Measurements from ENCODE around the gene RIPOR2.
A peak's percentile ranks its signal among the peaks of the same experiment; 100 is the strongest.
"Not testable (repeated sequence)": the region's sequence is repeated elsewhere in the genome, so short reads cannot be mapped to it uniquely, and the experiment has no call there.

The RIPOR2 gene

DNA sequence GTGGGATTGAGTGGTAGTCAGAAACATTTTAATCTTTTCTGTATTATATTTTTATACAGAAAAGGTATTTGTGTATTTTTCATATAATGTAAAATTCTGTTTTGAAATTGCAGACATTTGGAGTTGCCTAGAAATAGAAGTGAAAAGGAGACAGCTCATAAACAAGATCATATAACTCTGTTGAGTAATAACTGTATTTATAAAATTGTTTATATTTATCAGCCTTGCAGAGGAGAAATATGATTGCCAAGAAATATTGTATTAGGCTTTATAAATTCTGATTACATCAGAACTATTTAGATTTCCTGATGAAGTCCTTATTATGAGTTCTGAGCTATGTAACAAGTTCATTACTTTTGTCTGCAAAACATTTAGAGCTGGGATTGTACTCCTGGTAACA is 55.3 kb downstream of the RIPOR2 start:
- DNase-seq, result no peak

- no peak for DNase-seq
Measured at GRCh38 chr6:24879351-24879750, 56.4 kb downstream of the RIPOR2 start.

- not testable (repeated sequence) for DNase-seq
Measured at GRCh38 chr6:24877747-24878146, 58.0 kb downstream of the RIPOR2 start.

DNA sequence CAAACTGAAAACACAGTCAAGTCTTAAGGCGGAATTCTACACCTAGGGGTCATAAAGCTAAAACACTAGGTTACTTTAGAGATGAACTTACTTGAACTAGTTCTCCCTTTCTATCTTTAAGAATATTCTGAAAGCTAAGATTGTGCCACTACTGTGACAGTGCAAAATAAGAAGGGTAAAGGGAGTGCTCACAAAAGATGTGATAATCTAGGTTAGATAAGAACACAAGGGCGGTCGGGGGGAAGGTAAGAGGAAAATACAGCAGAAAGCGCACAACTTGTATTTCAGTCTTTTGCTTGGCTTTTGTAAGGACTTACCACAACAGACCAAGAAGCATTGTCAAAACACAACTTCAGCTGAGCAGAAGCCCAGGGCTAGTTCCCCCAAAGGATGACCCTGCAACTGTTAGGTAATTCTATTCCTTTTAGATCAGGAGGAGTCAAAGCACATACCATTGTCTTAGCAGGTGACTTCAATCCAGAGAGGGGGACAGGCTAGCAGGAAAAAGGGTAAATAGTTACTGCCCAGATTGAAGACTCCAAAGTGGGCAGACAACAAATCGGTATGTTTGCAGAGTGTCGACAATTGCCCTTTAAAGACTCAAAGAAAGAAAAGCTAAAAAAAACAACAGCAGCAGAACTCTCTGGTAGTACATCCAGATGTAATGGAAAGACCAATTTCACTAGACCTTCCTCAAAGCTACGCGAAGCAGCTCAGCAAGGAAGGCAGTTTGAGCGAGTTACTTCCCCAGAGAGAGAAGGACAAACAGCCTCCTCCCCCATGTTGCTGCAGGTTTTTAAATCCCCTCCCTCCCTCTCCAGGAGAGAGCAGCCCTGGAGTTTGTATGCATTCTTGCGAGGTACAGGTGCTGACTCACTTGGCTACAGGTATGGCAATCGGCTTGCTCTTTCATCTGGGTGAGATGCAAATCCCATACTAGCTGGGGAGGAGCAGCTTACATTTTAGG is 59.0 kb downstream of the RIPOR2 start:
- DNase-seq, result no peak

DNA sequence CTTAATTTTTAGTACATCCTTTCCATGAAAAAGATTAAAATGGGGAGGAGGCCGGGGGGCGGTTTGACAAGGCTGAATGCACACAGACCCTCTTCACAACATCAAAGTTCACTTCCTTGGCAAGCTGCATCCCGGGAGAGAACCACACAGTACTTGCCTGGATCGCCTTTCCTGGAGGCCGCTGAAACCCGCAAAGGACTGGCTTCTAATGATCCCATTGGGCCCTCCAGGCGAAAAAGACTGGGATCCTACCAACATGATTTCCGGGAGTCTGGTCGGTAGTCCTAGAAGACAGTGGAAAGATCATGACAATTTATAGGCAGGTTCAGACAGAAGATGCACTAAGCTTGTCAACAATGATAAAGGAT is 60.2 kb downstream of the RIPOR2 start:
- no peak for DNase-seq

DNA sequence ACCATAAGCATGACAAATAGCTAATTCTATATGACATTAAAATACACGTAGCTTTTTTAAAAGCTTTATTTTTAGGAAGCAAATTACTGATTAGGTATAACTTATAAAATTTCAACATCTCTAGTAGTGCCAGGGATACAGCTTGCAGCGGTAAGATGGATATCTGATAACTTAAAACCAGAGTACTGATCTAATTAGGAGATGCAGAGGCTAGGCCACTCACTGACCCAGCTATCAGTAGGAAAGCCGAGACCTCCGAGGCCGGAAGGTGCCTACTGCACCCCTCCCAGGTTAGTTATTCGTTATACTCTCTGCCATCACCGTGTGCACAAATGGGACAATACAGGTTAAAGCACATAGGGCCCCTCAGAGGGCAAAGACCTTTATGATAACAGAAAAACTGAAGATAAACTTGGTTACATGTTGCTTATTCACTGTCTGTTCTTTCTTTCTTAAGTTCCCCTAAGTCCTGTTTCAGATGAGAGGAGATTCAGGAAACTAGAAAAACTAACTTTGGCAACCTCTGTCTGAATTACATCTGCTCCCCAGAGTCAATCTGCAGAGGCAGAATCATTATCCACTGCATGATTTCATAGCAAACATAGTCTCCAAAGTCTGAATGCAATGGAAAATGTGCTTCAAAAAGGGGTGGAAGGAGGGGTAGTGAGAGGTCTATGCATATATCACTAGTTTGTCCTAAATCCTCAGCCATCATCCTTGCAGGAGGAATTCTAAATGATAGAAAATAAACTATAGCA is 60.8 kb downstream of the RIPOR2 start:
- DNase-seq, result no peak

GRCh38 chr6:24874128-24874527 is 61.6 kb downstream of the RIPOR2 start:
- DNase-seq, result no peak

DNA sequence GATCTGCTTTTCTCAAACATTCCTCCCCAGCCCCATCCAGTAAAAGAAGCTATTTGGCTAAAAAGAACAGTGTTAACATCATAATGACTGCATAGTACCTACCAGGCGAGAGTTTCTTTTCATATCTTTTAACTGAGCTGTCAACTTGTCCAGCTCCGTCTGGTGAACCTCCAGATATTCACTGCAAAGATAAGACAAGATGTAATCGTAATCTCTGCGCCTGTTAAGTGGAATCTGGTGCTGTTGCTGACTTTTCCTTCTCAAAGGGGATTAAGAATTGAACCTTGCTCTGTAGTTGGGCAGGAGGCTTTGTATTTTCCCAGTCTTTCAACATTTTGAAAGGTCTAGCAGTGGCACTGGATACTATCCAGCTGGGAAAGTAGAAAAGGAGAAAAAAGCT is 63.0 kb downstream of the RIPOR2 start:
- no peak for DNase-seq

- DNase-seq, result no peak
Measured at GRCh38 chr6:24868765-24869164, 67.0 kb downstream of the RIPOR2 start.

- no peak for DNase-seq
Measured at GRCh38 chr6:24867104-24867703, 68.6 kb downstream of the RIPOR2 start.

- no peak for DNase-seq
Measured at GRCh38 chr6:24865161-24865560, 70.6 kb downstream of the RIPOR2 start.

DNA sequence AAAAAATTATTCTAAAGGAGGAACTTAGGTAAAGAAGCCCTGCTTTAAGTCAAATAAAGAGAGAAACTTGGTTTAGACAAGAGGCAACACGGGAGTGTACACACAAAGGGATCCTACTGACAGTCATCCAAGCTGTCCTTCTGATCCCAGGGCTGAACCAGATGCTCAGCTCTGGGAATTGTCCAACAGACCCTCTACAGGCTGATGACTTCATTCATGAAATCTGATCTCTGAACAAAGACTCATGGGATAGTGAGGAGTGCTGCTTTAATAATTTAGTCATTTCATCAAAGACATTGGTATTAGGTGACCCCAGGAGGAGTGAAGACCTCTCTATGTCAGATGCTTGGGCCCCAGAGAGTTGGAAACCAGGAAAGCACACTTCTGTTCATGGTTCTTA is 71.4 kb downstream of the RIPOR2 start:
- no peak for DNase-seq

DNA sequence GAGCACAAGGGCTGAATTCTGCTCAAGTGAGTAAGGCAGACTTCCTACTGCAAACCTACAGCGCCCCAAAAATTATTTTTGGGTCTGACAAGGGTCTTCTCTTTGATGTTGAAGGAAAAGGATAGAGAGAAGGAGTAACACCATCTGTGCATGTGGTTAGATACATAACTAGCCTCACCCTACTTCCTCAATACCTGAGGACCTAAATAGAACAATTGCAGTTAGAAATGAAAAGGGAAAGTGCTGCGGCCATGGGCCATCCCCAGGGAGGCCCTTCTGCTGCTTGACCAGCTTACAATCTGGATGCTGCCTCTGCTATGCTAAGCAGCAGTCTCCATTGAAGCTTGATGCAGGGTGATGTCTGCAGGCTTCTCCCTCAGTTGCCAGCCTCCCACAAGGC is 73.8 kb downstream of the RIPOR2 start:
- DNase-seq, result no peak

- no peak for DNase-seq
Measured at GRCh38 chr6:24859608-24860200, 76.1 kb downstream of the RIPOR2 start.

DNA sequence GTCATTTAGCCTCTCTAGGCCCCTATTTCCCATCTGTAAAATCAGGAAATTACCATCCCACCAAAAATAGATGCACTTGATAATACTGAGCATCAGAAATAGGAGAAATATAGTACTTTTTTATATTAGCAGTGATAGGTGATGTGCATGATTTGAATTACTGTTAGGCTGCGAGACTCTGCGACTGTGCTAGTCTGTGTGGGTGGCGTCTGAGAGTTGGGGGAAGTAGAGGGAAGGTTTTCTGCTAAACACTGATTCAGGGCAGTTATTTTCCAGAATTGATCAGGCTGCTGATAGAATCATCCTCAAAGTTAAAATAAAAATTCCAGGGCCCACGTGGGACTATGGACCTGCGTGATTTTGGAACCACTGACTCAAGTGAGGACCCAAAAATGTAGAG is 76.6 kb downstream of the RIPOR2 start:
- DNase-seq, result no peak

DNA sequence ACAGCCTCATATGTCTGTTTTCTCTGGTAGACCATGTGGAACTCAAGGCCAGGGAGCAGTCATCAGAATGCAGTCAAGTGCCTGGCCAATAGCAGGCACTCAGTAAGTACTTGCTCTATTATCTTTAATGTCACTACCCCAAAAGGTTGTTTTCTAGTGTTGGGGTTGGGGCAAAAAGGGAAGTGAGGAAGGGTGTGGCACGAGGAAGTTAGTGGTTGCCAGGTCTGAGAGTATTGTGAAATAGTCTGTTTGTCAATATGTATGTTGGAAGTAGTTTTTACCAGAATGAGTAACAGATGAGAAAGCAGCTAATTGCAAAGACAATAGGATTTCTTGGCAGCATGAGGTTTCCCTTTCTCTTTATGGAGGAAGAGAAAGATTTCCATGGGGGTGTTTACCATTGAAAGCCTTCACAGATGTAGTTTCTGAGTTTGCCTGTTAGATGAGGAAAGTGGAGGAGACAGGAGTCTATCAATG is 77.5 kb downstream of the RIPOR2 start:
- no peak for DNase-seq

DNA sequence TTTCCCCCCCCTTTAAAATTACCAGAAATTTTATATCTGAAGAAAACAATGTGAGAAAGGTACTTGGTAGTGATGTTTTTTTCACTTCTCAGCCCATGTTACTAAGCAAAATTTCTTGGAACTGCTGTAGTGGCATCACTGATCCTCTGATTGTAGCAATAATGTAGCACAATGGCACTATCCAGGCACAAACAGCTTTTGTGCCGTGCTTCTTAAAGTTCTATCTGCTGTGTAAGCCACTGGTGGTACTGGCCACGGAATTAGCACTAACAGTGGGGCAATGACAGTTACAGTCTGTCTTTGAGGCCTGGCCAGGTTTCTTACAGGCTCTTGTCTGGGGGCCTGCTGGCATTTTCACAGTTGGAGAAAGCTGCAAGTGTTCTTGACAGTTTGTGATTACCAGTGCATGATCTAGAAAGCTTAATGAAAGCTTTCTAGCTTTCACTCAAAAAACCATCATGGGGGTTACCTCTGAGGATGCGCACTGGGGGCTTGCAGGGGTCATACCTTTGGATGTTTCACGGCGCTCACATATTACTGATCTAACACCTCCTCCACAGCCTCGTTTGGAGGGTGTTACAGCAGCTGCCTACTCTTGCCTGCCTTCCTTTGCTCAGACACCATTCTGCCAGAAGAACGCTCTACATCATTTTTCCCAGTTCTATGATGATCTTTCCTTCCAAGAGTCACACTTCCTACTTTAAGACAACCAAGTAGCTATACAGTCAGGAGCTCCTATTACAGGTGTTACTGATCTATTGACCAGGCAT is 78.7 kb downstream of the RIPOR2 start:
- peak in 2 of 56 donors; percentile 15 to 32 for DNase-seq

- no peak for DNase-seq
Measured at GRCh38 chr6:24856246-24856599, 79.5 kb downstream of the RIPOR2 start.

- peak in 39 of 56 donors; percentile 9 to 77 (median 27) for DNase-seq
Measured at GRCh38 chr6:24855395-24856245, 80.1 kb downstream of the RIPOR2 start.
